Measurements from ENCODE around the gene TMEM212. TPM values are rescaled to one million over a fixed set of nuclear protein-coding genes. Genes with fewer than 3 reads are reported as not detected.
"Not testable (repeated sequence)": the region's sequence is repeated elsewhere in the genome, so short reads cannot be mapped to it uniquely, and the experiment has no call there.

The TMEM212 gene
- polyA plus RNA-seq, 1 donor from 2014 or later: not detected

DNA sequence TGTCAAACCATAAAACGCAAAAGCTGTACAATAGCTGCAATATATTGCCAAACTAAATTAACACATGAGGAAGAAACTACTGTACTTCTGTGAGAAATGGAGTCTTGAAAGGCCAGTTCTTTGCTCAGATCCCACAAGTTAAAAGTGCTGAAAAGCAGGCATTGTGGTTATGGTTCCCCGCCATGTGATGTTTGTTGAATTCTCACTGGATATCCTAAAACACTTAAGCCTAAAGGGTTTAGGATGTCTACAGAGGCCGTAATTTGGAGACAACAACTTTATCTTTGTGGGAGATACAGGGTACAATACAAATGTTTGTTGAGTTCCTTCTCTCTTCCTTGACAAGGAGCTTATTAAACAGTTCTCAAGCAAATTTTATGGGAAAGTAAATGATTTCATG, 53.2 kb downstream of the TMEM212 start:
- peaks cover 15% of the 10 kb centered on the region for H3K27me3 Mint-ChIP-seq
- H3K27ac Mint-ChIP-seq: no peak overlapping the region
- H3K4me3 Mint-ChIP-seq: no peak overlapping the region
- H3K36me3 Mint-ChIP-seq: no peaks in the 10 kb centered on the region
- peaks cover 0 to 3% (median 0%) of the 10 kb centered on the region in 3 donors for H3K9me3 Mint-ChIP-seq
- H3K4me1 Mint-ChIP-seq: no peaks in the 10 kb centered on the region

DNA sequence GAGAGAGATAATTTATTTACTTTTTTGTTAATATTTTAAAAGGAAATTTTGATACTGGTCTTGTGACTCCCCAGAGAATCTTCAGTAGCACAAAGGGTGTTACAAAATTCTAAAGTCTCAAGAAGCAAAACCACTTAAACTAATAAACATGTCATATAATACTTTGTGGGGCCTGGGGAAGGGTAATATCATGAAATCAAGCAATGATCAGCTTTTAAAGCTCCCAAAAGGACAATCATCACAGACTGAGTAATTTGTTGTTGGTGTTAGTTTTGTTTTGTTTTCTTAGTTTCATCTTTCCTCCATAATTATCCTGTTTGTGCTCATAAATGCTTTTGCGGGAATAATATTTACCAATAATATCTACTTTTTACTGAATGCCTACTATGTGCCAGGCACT, 55.0 kb downstream of the TMEM212 start:
- no peaks in the 10 kb centered on the region for H3K36me3 Mint-ChIP-seq
- H3K27me3 Mint-ChIP-seq: peaks cover 12% of the 10 kb centered on the region
- peaks cover 0 to 2% (median 0%) of the 10 kb centered on the region in 3 donors for H3K9me3 Mint-ChIP-seq
- H3K27ac Mint-ChIP-seq: no peak overlapping the region
- H3K4me3 Mint-ChIP-seq: no peak overlapping the region
- H3K4me1 Mint-ChIP-seq: no peaks in the 10 kb centered on the region

DNA sequence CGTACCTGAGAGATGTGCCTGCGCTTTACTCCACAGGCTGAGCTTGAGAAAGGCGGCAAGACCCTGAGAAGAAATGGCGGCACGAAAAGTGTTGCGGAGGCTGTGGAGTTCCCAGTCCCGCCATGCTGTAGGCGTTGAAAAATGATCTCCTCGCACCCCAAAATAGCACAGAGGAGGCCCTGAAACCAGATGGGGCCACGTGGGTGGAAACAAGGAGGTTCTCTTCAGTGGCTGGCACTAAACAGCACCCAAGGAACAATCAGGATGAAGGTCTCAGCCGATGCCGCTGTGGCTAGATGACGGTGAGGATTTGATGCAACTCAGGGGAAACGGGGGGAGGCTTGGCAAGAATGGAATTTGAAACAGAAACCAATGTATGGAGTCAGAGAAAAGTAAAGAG, 57.3 kb downstream of the TMEM212 start:
- H3K9me3 Mint-ChIP-seq: peaks cover 0 to 3% (median 0%) of the 10 kb centered on the region in 3 donors
- H3K36me3 Mint-ChIP-seq: no peaks in the 10 kb centered on the region
- no peaks in the 10 kb centered on the region for H3K4me1 Mint-ChIP-seq
- H3K27ac Mint-ChIP-seq: no peak overlapping the region
- no peak overlapping the region for H3K4me3 Mint-ChIP-seq
- peaks cover 10% of the 10 kb centered on the region for H3K27me3 Mint-ChIP-seq

DNA sequence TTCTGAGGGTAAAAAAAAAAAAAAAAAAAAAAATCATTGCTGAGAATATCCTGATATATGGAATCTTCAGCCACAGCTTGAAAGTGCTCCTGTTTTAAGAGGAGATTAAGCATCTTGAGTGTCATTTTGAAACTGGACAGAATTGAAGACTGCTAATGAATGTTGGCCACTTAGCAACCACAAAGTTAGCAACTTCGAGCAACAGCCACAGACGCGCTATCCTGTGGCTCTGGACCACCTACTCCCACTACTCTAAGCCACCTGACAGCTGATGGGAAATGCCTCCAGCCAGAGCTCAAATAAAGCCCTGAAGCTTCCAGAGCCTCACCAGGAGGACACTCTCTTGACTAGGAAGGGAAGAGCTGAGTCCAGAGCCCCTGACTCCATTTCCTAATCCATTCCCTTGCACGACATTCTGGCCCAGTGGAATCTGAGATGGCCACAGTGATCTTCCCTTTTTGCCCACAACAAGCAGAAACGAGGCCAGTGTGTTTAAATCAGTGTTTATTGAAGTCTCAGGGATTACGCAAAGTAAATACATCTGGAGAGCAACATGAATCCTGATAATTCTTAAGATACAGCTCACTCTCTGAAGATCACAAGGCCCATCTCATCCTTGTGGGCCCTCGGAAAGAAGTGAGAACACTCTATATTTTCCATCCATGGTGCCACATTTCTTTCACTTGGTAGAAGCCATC, 58.6 kb downstream of the TMEM212 start:
- peaks cover 10% of the 10 kb centered on the region for H3K27me3 Mint-ChIP-seq
- H3K4me3 Mint-ChIP-seq: no peak overlapping the region
- no peaks in the 10 kb centered on the region for H3K4me1 Mint-ChIP-seq
- peaks cover 0 to 3% (median 0%) of the 10 kb centered on the region in 3 donors for H3K9me3 Mint-ChIP-seq
- H3K36me3 Mint-ChIP-seq: no peaks in the 10 kb centered on the region
- H3K27ac Mint-ChIP-seq: no peak overlapping the region

DNA sequence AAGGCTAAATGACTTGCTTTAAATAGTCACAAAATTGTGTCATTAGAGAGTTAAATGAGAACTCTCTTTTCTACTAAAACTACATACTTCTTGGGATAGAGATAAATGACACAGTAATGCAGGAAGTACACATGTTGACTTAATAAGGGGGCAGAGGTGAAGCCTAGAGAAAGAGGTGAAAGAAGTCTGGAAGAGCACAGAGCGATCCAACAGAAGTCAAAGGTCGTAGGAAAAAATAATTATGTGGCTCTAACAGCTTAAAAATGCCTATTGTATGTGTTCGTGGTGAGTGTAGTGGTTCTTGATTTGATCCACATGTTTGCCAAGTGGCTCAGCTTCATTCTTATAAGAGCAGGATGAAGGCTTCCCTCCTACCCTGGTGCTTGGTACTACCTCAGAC, 61.7 kb downstream of the TMEM212 start:
- Mint-ChIP-seq H3K36me3 (no peaks in the 10 kb centered on the region), H3K27ac (no peak overlapping the region), H3K9me3 (peaks cover 0 to 3% (median 0%) of the 10 kb centered on the region in 3 donors), H3K27me3 (peaks cover 6% of the 10 kb centered on the region), H3K4me1 (no peaks in the 10 kb centered on the region), H3K4me3 (no peak overlapping the region)

DNA sequence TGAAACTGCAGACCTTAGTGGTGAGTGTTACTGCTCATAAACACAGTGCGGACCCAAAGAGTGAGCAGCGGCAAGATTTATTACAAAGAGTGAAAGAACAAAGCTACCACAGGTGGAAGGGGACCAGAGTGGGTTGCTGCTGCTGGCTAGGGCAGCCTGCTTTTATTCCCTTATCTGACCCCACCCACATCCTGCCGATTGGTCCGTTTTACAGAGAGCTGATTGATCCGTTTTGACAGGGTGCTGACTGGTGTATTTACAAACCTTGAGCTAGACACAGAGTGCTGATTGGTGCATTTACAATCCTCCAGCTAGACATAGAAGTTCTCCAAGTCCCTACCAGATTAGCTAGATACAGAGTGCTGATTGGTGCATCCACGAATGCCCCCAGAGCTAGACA, 63.4 kb downstream of the TMEM212 start:
- H3K36me3 Mint-ChIP-seq, H3K27ac Mint-ChIP-seq, H3K4me3 Mint-ChIP-seq, H3K27me3 Mint-ChIP-seq, H3K9me3 Mint-ChIP-seq, H3K4me1 Mint-ChIP-seq: not testable (repeated sequence)

DNA sequence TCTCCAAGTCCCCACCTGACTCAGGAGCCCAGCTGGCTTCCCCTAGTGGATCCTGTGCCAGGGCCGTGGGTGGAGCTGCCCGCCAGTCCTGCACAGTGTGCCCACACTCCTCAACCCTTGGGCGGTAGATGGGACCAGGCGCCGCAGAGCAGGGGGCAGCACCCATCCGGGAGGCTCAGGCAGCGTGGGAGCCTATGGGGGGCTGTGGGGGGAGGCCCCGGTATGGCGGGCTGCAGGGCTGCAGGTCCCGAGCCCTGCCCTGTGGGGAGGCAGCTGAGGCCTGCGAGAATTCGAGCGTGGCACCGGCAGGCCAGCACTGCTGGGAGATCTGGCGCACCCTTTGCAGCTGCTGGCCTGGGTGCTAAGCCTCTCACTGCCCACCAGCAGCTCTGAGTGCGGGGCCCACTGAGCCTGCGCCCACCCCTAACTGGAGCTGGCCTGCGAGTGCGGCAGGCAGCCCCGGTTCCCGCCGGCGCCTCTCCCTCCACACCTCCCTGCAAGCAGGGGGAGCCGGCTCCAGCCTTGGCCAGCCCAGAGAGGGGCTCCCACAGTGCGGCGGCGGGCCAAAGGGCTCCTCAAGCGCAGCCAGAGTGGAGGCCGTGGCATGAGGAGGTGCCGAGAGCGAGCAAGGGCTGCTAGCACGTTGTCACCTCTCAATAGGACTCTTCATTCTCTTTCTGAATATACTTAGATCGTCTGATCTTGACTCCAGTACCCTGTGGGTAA, 64.0 kb downstream of the TMEM212 start:
- H3K36me3 Mint-ChIP-seq: no peaks in the 10 kb centered on the region
- peaks cover 1 to 13% (median 6%) of the 10 kb centered on the region in 3 donors for H3K9me3 Mint-ChIP-seq
- H3K4me3 Mint-ChIP-seq: no peak overlapping the region

DNA sequence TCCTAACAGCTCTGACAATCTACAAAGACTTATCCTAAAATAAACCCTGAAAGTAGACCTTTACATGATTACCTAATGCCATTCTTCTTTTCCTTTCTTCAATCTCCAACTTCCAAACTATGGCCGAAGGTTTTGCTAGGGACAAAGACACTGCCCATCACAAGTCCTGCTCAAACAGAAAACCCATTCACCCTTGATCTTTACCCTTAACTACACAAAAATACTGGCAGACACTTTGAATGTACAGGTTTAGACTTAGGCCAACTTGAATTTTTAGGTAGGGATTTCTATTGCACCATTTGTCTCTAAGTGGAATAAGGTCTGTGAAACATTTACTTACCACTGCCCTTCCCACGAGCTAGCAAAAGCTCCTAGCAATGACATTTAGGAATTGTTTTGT, 64.6 kb downstream of the TMEM212 start:
- no peak overlapping the region for H3K4me3 Mint-ChIP-seq
- no peaks in the 10 kb centered on the region for H3K36me3 Mint-ChIP-seq
- peaks cover 1 to 13% (median 6%) of the 10 kb centered on the region in 3 donors for H3K9me3 Mint-ChIP-seq
- H3K27me3 Mint-ChIP-seq: peaks cover 5% of the 10 kb centered on the region
- H3K27ac Mint-ChIP-seq: no peak overlapping the region
- H3K4me1 Mint-ChIP-seq: peaks cover 0 to 2% (median 0%) of the 10 kb centered on the region in 3 donors

More for the DNA sequence above, 64.0 kb downstream of the TMEM212 start:
- no peaks in the 10 kb centered on the region for H3K4me1 Mint-ChIP-seq
- no peak overlapping the region for H3K27ac Mint-ChIP-seq
- peaks cover 4% of the 10 kb centered on the region for H3K27me3 Mint-ChIP-seq

DNA sequence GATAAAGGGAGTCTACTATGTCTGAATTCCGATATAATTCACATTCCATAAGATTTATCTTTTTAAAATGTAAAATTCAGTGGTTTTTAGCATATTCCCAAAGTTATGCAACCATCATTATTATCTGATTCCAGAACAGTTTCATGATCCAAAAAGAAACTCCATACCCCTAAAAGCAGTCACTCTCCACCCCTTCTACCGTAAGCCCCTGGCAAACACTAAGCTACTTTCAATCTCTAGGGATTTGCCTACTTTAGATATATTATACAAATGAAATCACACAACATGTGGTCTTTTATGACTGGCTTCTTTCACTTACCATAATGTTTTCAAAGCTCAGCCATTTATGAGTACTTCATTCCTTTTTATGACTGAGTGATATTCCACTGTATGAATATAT, 65.6 kb downstream of the TMEM212 start:
- peaks cover 4% of the 10 kb centered on the region for H3K27me3 Mint-ChIP-seq
- no peak overlapping the region for H3K4me3 Mint-ChIP-seq
- no peak overlapping the region for H3K27ac Mint-ChIP-seq
- peaks cover 0 to 2% (median 0%) of the 10 kb centered on the region in 3 donors for H3K4me1 Mint-ChIP-seq
- H3K36me3 Mint-ChIP-seq: no peaks in the 10 kb centered on the region
- peaks cover 1 to 13% (median 3%) of the 10 kb centered on the region in 3 donors for H3K9me3 Mint-ChIP-seq

Other genes with a start within 250 kb of the TMEM212 start
- not detected for gene PLD1, start 32.9 kb upstream of the TMEM212 start, polyA plus RNA-seq
- gene FNDC3B, start 196.2 kb downstream of the TMEM212 start, polyA plus RNA-seq: 3.5 TPM

Data from IgD-negative memory B cell (primary cell).